ENCODE results near the gene WDR48. TPM values are rescaled to one million over a fixed set of nuclear protein-coding genes. Genes with fewer than 3 reads are reported as not detected.

WDR48 gene
- total RNA-seq, 1 experiment from 2014 or later: 17.4 TPM

DNA sequence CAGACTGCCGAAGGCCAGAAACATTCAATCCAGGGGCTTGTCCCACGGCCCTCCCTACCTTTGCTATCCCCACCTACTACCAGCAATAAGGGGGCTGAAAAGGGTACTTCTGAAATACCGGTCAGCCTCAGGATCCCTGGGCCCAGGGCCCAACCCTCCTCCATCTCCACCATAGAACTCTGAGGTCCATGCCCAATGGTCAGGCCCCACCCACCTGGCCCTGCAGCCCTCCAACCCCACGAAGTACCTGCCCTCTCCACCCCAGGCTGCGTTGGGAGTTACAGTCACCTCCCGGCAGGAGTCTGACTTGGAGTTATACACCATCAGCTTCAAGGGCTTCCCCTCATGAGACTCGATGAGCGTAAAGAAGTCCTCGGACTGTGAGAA is 48.7 kb downstream of the WDR48 start:
- no peaks in the 10 kb centered on the region for H3K27me3 ChIP-seq (replicated peaks)
- H3K9me3 ChIP-seq (replicated peaks): no peaks in the 10 kb centered on the region
- H3K27ac ChIP-seq: no peak overlapping the region
- no peaks in the 10 kb centered on the region for H3K4me1 ChIP-seq (replicated peaks)
- no peak for DNase-seq (ENCODE audit: low read depth in 1 of 2, low spot score in 2 of 2)
- peaks cover 54% of the 10 kb centered on the region for H3K36me3 ChIP-seq
- H3K4me3 ChIP-seq: no peak overlapping the region

GRCh38 chr3:39101022-39101689 is 49.3 kb downstream of the WDR48 start:
- H3K27ac ChIP-seq: no peak overlapping the region
- H3K27me3 ChIP-seq (replicated peaks): no peaks in the 10 kb centered on the region
- H3K36me3 ChIP-seq: peaks cover 47% of the 10 kb centered on the region
- H3K9me3 ChIP-seq (replicated peaks): no peaks in the 10 kb centered on the region
- peaks cover 2% of the 10 kb centered on the region; the same call in 1 of the 2 replicates for H3K4me1 ChIP-seq (replicated peaks)
- DNase-seq (ENCODE audit: low read depth in 1 of 2, low spot score in 2 of 2): peak in 1 of 2 experiments; percentile 5
- H3K4me3 ChIP-seq: no peak overlapping the region

DNA sequence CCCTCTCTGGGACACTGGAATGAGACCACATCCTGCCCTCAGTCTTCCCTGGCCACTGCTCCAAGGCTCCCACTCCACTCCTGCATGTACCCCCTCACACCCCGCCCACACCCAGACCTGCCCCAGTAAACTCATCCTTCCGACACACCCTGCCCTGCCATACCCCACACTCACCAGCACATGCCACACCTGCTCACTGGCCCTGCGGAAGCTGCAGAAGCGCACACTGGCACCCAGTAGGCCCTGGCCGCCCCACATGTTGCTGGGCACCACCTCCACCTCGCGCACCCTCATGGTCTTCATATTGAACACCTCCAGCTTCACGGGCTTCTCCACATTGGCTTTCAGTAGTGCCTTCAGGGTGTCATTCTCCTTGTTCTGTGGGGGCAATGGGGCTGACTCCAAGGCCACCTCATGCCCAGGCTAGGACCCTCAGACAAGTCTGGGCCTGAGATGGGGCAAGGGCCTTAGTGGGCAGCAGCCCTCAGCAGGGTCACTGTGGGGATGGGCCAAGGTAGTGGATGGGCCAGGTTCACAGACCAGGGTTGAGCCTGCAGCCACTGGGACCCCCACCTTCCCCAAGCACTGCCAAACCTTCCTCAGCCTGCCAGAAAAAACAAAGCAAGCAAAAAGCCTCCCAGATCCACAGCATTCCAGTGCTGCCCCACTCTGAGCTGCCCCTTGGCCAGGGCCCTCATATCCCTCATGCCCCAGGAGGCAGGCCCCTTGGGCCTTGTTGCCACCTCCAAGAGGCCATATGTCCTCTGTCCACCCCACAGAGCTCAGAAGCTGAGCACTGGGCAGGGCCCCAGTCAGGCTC is 50.9 kb downstream of the WDR48 start:
- H3K4me1 ChIP-seq (replicated peaks): peaks cover 6% of the 10 kb centered on the region
- no peak overlapping the region for H3K27ac ChIP-seq
- DNase-seq (ENCODE audit: low read depth in 1 of 2, low spot score in 2 of 2): no peak
- H3K9me3 ChIP-seq (replicated peaks): no peaks in the 10 kb centered on the region
- H3K4me3 ChIP-seq: no peak overlapping the region
- no peaks in the 10 kb centered on the region for H3K27me3 ChIP-seq (replicated peaks)
- peaks cover 41% of the 10 kb centered on the region for H3K36me3 ChIP-seq

GRCh38 chr3:39103324-39103693 is 51.5 kb downstream of the WDR48 start:
- H3K9me3 ChIP-seq (replicated peaks): no peaks in the 10 kb centered on the region

GRCh38 chr3:39103791-39104552 is 52.2 kb downstream of the WDR48 start:
- peak in 1 of 2 experiments; percentile 22 for DNase-seq (ENCODE audit: low read depth in 1 of 2, low spot score in 2 of 2)
- no peak overlapping the region for H3K27ac ChIP-seq
- H3K4me3 ChIP-seq: no peak overlapping the region
- no peaks in the 10 kb centered on the region for H3K9me3 ChIP-seq (replicated peaks)
- H3K36me3 ChIP-seq: peaks cover 29% of the 10 kb centered on the region
- peaks cover 13% of the 10 kb centered on the region for H3K4me1 ChIP-seq (replicated peaks)
- H3K27me3 ChIP-seq (replicated peaks): no peaks in the 10 kb centered on the region

More at GRCh38 chr3:39103324-39103693, 51.5 kb downstream of the WDR48 start:
- no peak overlapping the region for H3K4me3 ChIP-seq
- no peak overlapping the region for H3K27ac ChIP-seq
- no peaks in the 10 kb centered on the region for H3K27me3 ChIP-seq (replicated peaks)
- H3K4me1 ChIP-seq (replicated peaks): peaks cover 12% of the 10 kb centered on the region
- peak in 1 of 2 experiments; percentile 37 for DNase-seq (ENCODE audit: low read depth in 1 of 2, low spot score in 2 of 2)
- peaks cover 35% of the 10 kb centered on the region for H3K36me3 ChIP-seq

DNA sequence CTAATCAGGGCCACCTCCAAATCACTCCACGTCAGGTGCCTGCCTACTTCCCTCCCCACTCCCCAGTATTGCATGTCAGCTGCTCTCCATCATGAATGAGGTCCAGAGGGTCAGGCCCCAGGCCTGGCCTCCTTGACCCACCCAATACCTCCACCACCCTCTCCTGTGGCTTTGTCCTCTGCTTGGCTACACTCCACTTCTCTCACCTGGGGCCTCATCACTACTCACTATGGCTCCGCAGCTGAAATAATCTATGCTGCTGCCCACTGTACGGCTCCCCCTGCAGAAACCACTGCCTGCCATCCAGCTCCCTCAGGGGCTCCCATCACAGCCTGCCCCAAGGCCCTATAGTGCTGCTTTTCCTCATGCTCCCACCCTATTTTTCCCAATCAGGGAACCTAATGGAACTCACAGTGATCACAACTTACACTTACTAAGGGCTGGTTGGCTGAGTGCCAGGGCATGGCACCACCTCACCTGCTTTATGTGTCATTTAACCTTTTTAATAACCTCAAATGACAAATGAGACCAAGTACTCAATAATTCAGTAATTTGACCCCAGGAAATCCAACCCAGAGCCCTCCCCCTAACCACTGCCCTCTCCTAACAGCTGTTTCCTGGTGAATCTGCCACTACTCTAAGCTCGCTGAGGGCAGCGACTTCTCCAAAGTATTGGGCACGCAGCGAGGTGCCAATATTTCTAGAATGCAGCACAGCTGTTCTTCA is 53.3 kb downstream of the WDR48 start:
- Histone ChIP-seq H3K4me1 (replicated peaks) (peaks cover 13% of the 10 kb centered on the region), H3K27me3 (replicated peaks) (no peaks in the 10 kb centered on the region), H3K4me3 (no peak overlapping the region), H3K27ac (no peak overlapping the region), H3K36me3 (peaks cover 19% of the 10 kb centered on the region), H3K9me3 (replicated peaks) (no peaks in the 10 kb centered on the region)
- no peak for DNase-seq (ENCODE audit: low read depth in 1 of 2, low spot score in 2 of 2)

- Histone ChIP-seq H3K4me3 (no peak overlapping the region), H3K27me3 (replicated peaks) (no peaks in the 10 kb centered on the region), H3K27ac (no peak overlapping the region), H3K9me3 (replicated peaks) (no peaks in the 10 kb centered on the region), H3K4me1 (replicated peaks) (peaks cover 13% of the 10 kb centered on the region), H3K36me3 (peaks cover 16% of the 10 kb centered on the region)
- DNase-seq (ENCODE audit: low read depth in 1 of 2, low spot score in 2 of 2): no peak
Observed at GRCh38 chr3:39105687-39106063, 53.9 kb downstream of the WDR48 start.

DNA sequence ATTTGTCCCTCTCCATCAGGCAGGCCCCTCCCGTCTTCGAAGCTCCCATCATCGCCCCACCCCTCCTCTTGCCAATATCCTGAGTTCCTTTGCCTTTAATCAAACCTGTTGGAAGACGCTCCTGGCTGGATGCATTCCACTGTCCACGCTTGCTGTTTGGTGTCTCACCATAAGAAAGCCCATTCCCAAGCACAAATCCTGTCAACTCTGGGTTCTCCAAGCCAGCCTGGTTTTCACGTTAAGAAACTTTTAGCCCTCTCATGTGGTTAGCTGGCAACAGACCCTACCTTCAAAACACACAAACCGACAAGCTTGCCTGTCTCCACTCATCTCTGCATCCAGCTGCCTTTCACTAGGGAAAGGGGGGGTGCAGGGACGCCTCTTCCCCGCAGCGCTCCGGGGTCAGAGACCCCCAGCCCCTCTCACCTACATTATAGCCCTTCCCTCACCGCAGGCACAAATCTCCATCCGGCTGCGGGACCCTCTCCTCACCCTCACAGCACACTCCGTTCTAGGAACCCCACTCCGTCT is 54.5 kb downstream of the WDR48 start:
- peaks cover 13% of the 10 kb centered on the region for H3K4me1 ChIP-seq (replicated peaks)
- H3K27ac ChIP-seq: no peak overlapping the region
- DNase-seq (ENCODE audit: low read depth in 1 of 2, low spot score in 2 of 2): peak in 1 of 2 experiments; percentile 17
- H3K4me3 ChIP-seq: peak overlapping the region; percentile 97
- H3K36me3 ChIP-seq: peaks cover 12% of the 10 kb centered on the region
- H3K9me3 ChIP-seq (replicated peaks): no peaks in the 10 kb centered on the region
- H3K27me3 ChIP-seq (replicated peaks): no peaks in the 10 kb centered on the region

- peaks cover 9% of the 10 kb centered on the region for H3K36me3 ChIP-seq
- peak; percentile 56 to 59 for DNase-seq (ENCODE audit: low read depth in 1 of 2, low spot score in 2 of 2)
- no peaks in the 10 kb centered on the region for H3K9me3 ChIP-seq (replicated peaks)
- H3K27ac ChIP-seq: peak overlapping the region; percentile 82
- peak overlapping the region; percentile 97 for H3K4me3 ChIP-seq
- peaks cover 13% of the 10 kb centered on the region for H3K4me1 ChIP-seq (replicated peaks)
- no peaks in the 10 kb centered on the region for H3K27me3 ChIP-seq (replicated peaks)
Observed at GRCh38 chr3:39106851-39107387, 55.1 kb downstream of the WDR48 start.

GRCh38 chr3:39107388-39108199 is 55.8 kb downstream of the WDR48 start, which contains the start of the genes GORASP1 and TTC21A:
Gene GORASP1, minus strand, starts transcription at chr3:39107627. Its CDS starts 86 bp downstream, at chr3:39107541.
Gene TTC21A, plus strand, starts transcription at chr3:39107680. Its CDS starts 158 bp downstream, at chr3:39107838.
- H3K27ac ChIP-seq: peak within 1 kb of the TSS; percentile 82
- H3K4me1 ChIP-seq (replicated peaks): peaks cover 13% of the 10 kb centered on the region
- peak; percentile 73 to 83 for DNase-seq (ENCODE audit: low read depth in 1 of 2, low spot score in 2 of 2)
- H3K4me3 ChIP-seq: peak within 1 kb of the TSS; percentile 97
- H3K9me3 ChIP-seq (replicated peaks): no peaks in the 10 kb centered on the region
- H3K27me3 ChIP-seq (replicated peaks): no peaks in the 10 kb centered on the region
- H3K36me3 ChIP-seq: peaks cover 8% of the 10 kb centered on the region

DNA sequence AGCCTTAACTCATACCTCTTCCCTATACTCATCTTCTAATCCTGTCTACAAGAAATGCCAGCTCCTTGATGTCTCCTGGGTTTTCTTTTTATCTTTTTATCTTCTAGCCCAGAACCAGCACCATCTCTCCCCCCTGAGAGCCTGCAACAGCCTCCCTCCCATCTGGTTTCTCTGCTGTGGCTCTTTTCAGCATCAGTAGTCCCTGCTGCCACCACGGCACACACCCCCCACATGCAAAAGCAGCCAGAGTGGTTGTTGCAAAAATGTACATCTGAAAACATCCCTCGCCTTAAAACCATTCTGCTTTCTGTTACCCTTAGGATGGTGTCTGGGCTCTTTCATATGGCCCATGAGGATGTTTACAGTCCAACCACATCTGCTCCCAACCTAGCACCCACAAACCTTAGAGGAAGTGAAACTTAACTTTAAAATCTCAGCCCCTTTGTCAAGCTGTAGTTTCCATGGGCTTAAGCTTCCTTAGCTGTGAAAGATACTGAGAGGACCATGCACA is 56.4 kb downstream of the WDR48 start:
- H3K9me3 ChIP-seq (replicated peaks): no peaks in the 10 kb centered on the region
- H3K27me3 ChIP-seq (replicated peaks): no peaks in the 10 kb centered on the region
- H3K4me1 ChIP-seq (replicated peaks): peaks cover 13% of the 10 kb centered on the region
- H3K4me3 ChIP-seq: peak overlapping the region; percentile 97
- peak overlapping the region; percentile 82 for H3K27ac ChIP-seq
- DNase-seq (ENCODE audit: low read depth in 1 of 2, low spot score in 2 of 2): peak in 1 of 2 experiments; percentile 21
- peaks cover 8% of the 10 kb centered on the region for H3K36me3 ChIP-seq

DNA sequence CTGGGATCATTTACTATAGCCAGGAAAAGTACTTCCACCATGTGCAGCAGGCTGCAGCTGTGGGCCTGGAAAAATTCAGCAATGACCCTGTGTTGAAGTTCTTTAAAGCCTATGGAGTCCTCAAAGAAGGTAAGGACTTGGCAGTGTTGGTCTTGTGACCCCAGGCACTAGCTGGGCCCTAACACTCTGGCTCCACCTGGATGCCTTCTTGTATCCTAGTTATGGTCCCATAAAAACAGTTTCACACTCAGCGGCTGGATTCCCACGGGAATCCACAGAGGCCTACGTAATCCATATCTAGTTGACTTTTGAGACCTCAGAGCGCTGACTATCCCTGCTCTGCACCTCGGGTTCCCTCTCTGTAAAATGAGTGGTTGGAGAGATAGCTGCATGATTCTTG is 57.3 kb downstream of the WDR48 start:
- Histone ChIP-seq H3K27me3 (replicated peaks) (no peaks in the 10 kb centered on the region), H3K9me3 (replicated peaks) (no peaks in the 10 kb centered on the region), H3K4me1 (replicated peaks) (peaks cover 13% of the 10 kb centered on the region), H3K27ac (no peak overlapping the region), H3K4me3 (no peak overlapping the region), H3K36me3 (peaks cover 8% of the 10 kb centered on the region)
- no peak for DNase-seq (ENCODE audit: low read depth in 1 of 2, low spot score in 2 of 2)
